SU-DHL-6 (cell line): Measurements from ENCODE around the gene HOXD4.

Source experiments
- H2AFZ ChIP-seq: fragments of 200-600 bp; sonication (generic); 2 replicates; pipeline ENCODE4 v1.6.1; 2014; ENCODE audit warnings: low read depth, mild to moderate bottlenecking, moderate library complexity, mixed read lengths, antibody characterized with exemption, low read length; ENCODE audit not compliant: severe bottlenecking
- H3F3A ChIP-seq: fragments of 200-600 bp; shearing (Covaris generic); 2 replicates; pipeline ENCODE4 v1.6.0; 2016; ENCODE audit warnings: antibody characterized with exemption, mild to moderate bottlenecking; ENCODE audit not compliant: insufficient read depth
- H3K27ac ChIP-seq: fragments of 200-600 bp; sonication (generic); 2 replicates; pipeline ENCODE4 v1.5.1; 2016; ENCODE audit warnings: low read depth, mild to moderate bottlenecking, low read length, moderate library complexity, mixed read lengths
- H3K27me3 ChIP-seq: fragments of 200-600 bp; sonication (generic), shearing (Covaris generic); 2 replicates; pipeline ENCODE4 v1.6.0; 2014; ENCODE audit warnings: mild to moderate bottlenecking, low read length
- H3K36me3 ChIP-seq: fragments of 200-600 bp; sonication (generic); 2 replicates; pipeline ENCODE4 v1.6.1; 2014; ENCODE audit warnings: mild to moderate bottlenecking, low read length, mixed read lengths
- H3K4me2 ChIP-seq: fragments of 300-600, 200-600 bp; shearing (Covaris generic), sonication (generic); 2 replicates; pipeline ENCODE4 v1.6.0; 2014; ENCODE audit warnings: low read length, low read depth, mild to moderate bottlenecking; ENCODE audit not compliant: poor library complexity, severe bottlenecking
- H3K4me3 ChIP-seq: fragments of 200-600 bp; sonication (generic); 2 replicates; pipeline ENCODE4 v1.5.1; 2014; ENCODE audit warnings: antibody characterized with exemption, low read length, mild to moderate bottlenecking, mixed read lengths; ENCODE audit not compliant: insufficient read depth, poor library complexity, severe bottlenecking
- H3K79me2 ChIP-seq: fragments of 200-600 bp; sonication (generic); 2 replicates; pipeline ENCODE4 v1.6.1; 2014; ENCODE audit warnings: mild to moderate bottlenecking, low read length, moderate library complexity; ENCODE audit not compliant: insufficient read depth
- H3K9ac ChIP-seq: fragments of 200-600 bp; sonication (generic); 2 replicates; pipeline ENCODE4 v1.7.0; 2014; ENCODE audit warnings: mild to moderate bottlenecking, low read length
- H3K9me2 ChIP-seq: fragments of 200-600 bp; sonication (generic); replicated peaks from 2 replicates; pipeline ENCODE4 v1.6.1; 2014; ENCODE audit warnings: low read length; ENCODE audit not compliant: insufficient read depth
- H3K9me3 ChIP-seq: fragments of 200-600 bp; sonication (generic); 2 replicates; pipeline ENCODE4 v1.6.1; 2014; ENCODE audit warnings: low read length, mixed read lengths; ENCODE audit not compliant: insufficient read depth
- H4K20me1 ChIP-seq: fragments of 200-600 bp; sonication (generic); 2 replicates; pipeline ENCODE4 v1.6.1; 2014; ENCODE audit warnings: low read depth, mild to moderate bottlenecking, antibody characterized with exemption, low read length, moderate library complexity, mixed read lengths
- EZH2phosphoT487 ChIP-seq: fragments of 200-600 bp; sonication (generic), shearing (Covaris generic); conservative IDR thresholded peaks from 2 replicates; pipeline ENCODE4 v1.6.1; 2018; ENCODE audit warnings: mild to moderate bottlenecking, antibody characterized with exemption, low read length, moderate library complexity, mixed read lengths
- TF ChIP-seq, protein P1 (sequence below): fragments of 200-600 bp; sonication (generic); IDR thresholded peaks from one replicate; pipeline ENCODE4 v1.5.1; 2017; ENCODE audit warnings: antibody characterized with exemption, mild to moderate bottlenecking, low read length, moderate library complexity; ENCODE audit not compliant: insufficient read depth, poor library complexity, severe bottlenecking

The HOXD4 gene

DNA sequence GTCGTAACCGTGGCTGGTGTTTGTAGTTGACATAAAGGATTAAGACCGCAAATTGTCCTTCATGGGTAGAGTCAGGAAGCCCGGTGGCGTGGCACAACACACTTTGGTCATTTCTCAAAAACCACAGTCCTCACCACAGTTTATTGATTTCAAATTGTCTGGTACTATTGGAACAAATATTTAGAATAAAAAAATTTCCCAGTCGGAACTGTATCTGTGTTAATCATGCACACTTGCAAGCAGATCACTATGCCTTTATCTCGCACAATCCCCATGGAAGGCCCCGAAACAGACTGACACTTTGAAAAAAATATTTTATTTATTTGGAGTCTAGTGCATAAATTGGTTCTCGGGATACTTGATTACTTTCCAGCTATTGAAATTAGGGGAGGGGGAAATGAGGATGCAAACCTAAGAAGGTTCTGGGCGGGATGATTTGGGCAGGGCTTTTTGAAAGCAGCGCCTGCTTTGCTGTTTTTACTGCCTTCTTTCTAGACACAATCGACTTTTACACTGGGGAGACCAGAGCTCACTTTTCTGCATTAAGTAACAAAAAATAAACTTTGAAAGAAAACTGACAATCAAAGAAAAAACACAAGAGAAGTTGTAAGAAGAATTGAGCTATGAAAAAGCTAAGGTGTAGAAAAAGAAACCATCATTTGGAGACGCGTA lies 21.7 kb downstream of the HOXD4 start:
- Histone ChIP-seq H2AFZ (no peak overlapping the region), H3K36me3 (no peaks in the 10 kb centered on the region), H3K9me2 (no peaks in the 10 kb centered on the region), H3K9ac (no peak overlapping the region), H3K27me3 (no peaks in the 10 kb centered on the region), H3K27ac (no peak overlapping the region), H4K20me1 (no peaks in the 10 kb centered on the region), H3K9me3 (no peaks in the 10 kb centered on the region), H3K79me2 (no peaks in the 10 kb centered on the region), H3F3A (no peaks in the 10 kb centered on the region), H3K4me2 (no peak overlapping the region), H3K4me3 (no peak overlapping the region)
- no peak for TF ChIP-seq EZH2phosphoT487
- TF ChIP-seq, protein P1, sequence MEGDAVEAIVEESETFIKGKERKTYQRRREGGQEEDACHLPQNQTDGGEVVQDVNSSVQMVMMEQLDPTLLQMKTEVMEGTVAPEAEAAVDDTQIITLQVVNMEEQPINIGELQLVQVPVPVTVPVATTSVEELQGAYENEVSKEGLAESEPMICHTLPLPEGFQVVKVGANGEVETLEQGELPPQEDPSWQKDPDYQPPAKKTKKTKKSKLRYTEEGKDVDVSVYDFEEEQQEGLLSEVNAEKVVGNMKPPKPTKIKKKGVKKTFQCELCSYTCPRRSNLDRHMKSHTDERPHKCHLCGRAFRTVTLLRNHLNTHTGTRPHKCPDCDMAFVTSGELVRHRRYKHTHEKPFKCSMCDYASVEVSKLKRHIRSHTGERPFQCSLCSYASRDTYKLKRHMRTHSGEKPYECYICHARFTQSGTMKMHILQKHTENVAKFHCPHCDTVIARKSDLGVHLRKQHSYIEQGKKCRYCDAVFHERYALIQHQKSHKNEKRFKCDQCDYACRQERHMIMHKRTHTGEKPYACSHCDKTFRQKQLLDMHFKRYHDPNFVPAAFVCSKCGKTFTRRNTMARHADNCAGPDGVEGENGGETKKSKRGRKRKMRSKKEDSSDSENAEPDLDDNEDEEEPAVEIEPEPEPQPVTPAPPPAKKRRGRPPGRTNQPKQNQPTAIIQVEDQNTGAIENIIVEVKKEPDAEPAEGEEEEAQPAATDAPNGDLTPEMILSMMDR = no peak

DNA sequence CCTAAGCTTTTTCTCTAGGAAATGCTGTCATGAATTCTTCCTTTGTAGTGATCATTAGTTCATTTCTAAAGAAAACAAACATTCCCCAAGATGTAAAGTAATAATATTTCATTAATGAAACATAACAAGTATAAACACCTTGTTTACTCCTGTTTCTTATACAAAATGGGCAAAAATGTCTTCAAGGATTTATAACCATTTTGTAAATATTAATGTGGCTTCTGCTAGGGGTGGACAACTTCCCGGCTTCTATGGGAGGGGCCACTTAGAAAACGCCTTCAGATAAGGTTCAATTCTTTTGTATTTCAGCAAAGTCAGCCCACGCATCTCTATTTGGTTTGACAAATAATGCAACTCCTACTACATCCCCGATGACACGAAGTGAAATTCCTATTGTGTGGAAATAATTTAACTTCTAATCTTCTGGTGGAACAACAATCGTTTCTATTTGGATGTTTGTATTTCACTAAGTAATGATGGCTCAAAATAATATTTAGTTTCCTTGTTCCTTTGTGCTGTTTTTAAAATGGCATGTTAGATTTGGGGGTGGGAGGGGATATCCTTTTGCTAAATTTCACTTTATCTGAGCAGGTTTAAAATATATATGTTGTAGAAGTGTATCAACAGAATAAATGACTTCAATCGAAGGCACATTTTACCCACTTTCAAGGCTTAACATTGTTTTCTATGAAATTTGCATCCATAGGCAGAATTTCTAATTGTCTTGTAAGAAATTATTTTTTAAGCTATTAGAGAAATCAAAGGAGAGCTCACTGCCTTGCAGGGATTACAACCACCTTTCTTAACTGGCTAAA lies 22.4 kb downstream of the HOXD4 start:
- H3K9me3 ChIP-seq = no peaks in the 10 kb centered on the region
- H3F3A ChIP-seq = no peaks in the 10 kb centered on the region
- H4K20me1 ChIP-seq = no peaks in the 10 kb centered on the region
- H3K4me2 ChIP-seq = no peak overlapping the region
- H3K9ac ChIP-seq = no peak overlapping the region
- H3K27ac ChIP-seq = no peak overlapping the region
- peak overlapping the region; percentile 26 for H2AFZ ChIP-seq
- no peak overlapping the region for H3K4me3 ChIP-seq
- no peaks in the 10 kb centered on the region for H3K9me2 ChIP-seq
- no peaks in the 10 kb centered on the region for H3K79me2 ChIP-seq
- no peaks in the 10 kb centered on the region for H3K36me3 ChIP-seq
- no peaks in the 10 kb centered on the region for H3K27me3 ChIP-seq
- TF ChIP-seq EZH2phosphoT487 = no peak
- TF ChIP-seq, protein P1 = no peak

DNA sequence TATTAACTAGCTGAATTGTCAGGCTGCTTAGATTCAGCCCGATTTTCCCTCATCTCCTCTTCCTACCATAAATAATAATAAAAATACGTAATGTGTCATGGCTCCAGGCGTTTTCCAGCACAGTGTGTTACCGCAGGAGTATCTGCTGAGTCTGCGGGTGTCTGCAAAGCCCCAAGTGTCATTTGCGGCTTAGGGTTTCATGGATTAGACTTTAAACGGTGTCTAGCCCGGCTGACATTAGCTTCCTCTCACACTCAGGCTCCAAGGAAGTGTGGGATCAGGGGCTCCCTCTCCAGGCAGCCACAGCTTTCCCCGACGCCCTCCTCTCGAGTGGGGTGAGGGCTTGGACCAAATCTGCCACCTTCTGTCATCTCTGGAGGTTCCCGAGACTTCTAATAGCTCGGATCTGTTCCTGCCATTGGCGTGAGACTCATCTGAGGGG lies 23.1 kb downstream of the HOXD4 start:
- H4K20me1 ChIP-seq = no peaks in the 10 kb centered on the region
- no peak for TF ChIP-seq EZH2phosphoT487
- TF ChIP-seq, protein P1 = no peak
- H2AFZ ChIP-seq = peak overlapping the region; percentile 26
- H3K79me2 ChIP-seq = no peaks in the 10 kb centered on the region
- no peaks in the 10 kb centered on the region for H3K27me3 ChIP-seq
- H3K27ac ChIP-seq = no peak overlapping the region
- no peaks in the 10 kb centered on the region for H3K9me2 ChIP-seq
- H3K9me3 ChIP-seq = no peaks in the 10 kb centered on the region
- H3K4me2 ChIP-seq = no peak overlapping the region
- H3K9ac ChIP-seq = no peak overlapping the region
- H3F3A ChIP-seq = no peaks in the 10 kb centered on the region
- H3K4me3 ChIP-seq = no peak overlapping the region
- no peaks in the 10 kb centered on the region for H3K36me3 ChIP-seq
